PC-3 (cell line): Measurements from ENCODE around the gene CIAO2B. TPM values are rescaled to one million over a fixed set of nuclear protein-coding genes. Genes with fewer than 3 reads are reported as not detected.
A peak's percentile ranks its signal among the peaks of the same experiment; 100 is the strongest.

Experiments
- ATAC-seq: fragments of 200-7000 bp; cut with Tn5 transposase; 2 replicates; pipeline ENCODE4 v1.9.1; 2020; ENCODE audit warnings: mild to moderate bottlenecking, moderate library complexity
- BruUV-seq: library from RNA; stranded (reverse); fragments of 400-500 nt; replicated peaks from 2 replicates; lab custom pipeline; 2021; lab: Mats Ljungman, UMichigan
- CTCF ChIA-PET: fragments of 300-600 bp; sonication (Branson Sonifier 250); formaldehyde crosslinking; loops from one replicate; lab custom pipeline; 2022; ENCODE audit warnings: antibody characterized with exemption; lab: Charles Lee
- POLR2A ChIA-PET: fragments of 300-600 bp; sonication (Branson Sonifier 250); formaldehyde crosslinking; loops from one replicate; lab custom pipeline; 2022; ENCODE audit warnings: antibody characterized with exemption; ENCODE audit not compliant: unreplicated experiment; lab: Charles Lee
- DNase-seq: peaks from one replicate; pipeline ENCODE4 v3.0.0-alpha.2; 2015
- H2AFZ ChIP-seq: fragments of 300-600 bp; sonication (generic); 2 replicates; pipeline ENCODE4 v1.6.0; 2016; ENCODE audit warnings: antibody characterized with exemption, low read length
- H3F3A ChIP-seq: fragments of 300-600 bp; sonication (generic); one replicate; pipeline ENCODE4 v1.6.0; 2017; ENCODE audit warnings: antibody characterized with exemption, low read length, control low read depth, mild to moderate bottlenecking; ENCODE audit not compliant: unreplicated experiment
- H3K27ac ChIP-seq: fragments of 300-600 bp; sonication (generic); 2 replicates; pipeline ENCODE4 v1.5.1; 2016; ENCODE audit warnings: mild to moderate bottlenecking, low read length
- H3K27me3 ChIP-seq: fragments of 300-600 bp; sonication (generic); 2 replicates; pipeline ENCODE4 v1.6.1; 2016; ENCODE audit warnings: low read length, mixed read lengths
- H3K36me3 ChIP-seq: fragments of 300-600 bp; sonication (generic); 2 replicates; pipeline ENCODE4 v1.6.1; 2016; ENCODE audit warnings: low read depth, mixed run types, low read length, mixed read lengths
- H3K4me1 ChIP-seq: fragments of 300-600 bp; sonication (generic); 2 replicates; pipeline ENCODE4 v1.5.1; 2016; ENCODE audit warnings: low read length; ENCODE audit not compliant: insufficient read depth
- H3K4me2 ChIP-seq: fragments of 300-600 bp; sonication (generic); 2 replicates; pipeline ENCODE4 v1.6.0; 2016; ENCODE audit warnings: low read length
- H3K4me3 ChIP-seq: fragments of 300-600 bp; sonication (generic); 2 replicates; pipeline ENCODE4 v1.5.1; 2016; ENCODE audit warnings: mild to moderate bottlenecking, low read length, mixed read lengths
- H3K79me2 ChIP-seq: fragments of 300-600 bp; sonication (generic); 2 replicates; pipeline ENCODE4 v1.6.1; 2017; ENCODE audit warnings: low read length, mixed read lengths
- H3K9ac ChIP-seq: fragments of 300-600 bp; sonication (generic); 2 replicates; pipeline ENCODE4 v1.6.0; 2016; ENCODE audit warnings: mild to moderate bottlenecking, low read length
- H3K9me2 ChIP-seq: fragments of 300-600 bp; sonication (generic); replicated peaks from 2 replicates; pipeline ENCODE4 v1.6.1; 2016; ENCODE audit warnings: mixed run types, low read length, mixed read lengths
- H3K9me3 ChIP-seq: fragments of 300-600 bp; sonication (generic); 2 replicates; pipeline ENCODE4 v1.6.1; 2016; ENCODE audit warnings: low read length, mixed read lengths
- H4K20me1 ChIP-seq: fragments of 300-600 bp; sonication (generic); 2 replicates; pipeline ENCODE4 v1.6.1; 2016; ENCODE audit warnings: low read length, mixed read lengths
- CTCF ChIP-seq: fragments of 300-600 bp; sonication (generic); conservative IDR thresholded peaks from 2 replicates; pipeline ENCODE4 v1.5.1; 2017; ENCODE audit warnings: antibody characterized with exemption, low read depth, mild to moderate bottlenecking, low read length
- EZH2 ChIP-seq: fragments of 300-600 bp; sonication (generic); IDR thresholded peaks from one replicate; pipeline ENCODE4 v1.6.1; 2017; ENCODE audit warnings: antibody characterized with exemption, mild to moderate bottlenecking, low read length; ENCODE audit not compliant: unreplicated experiment
- EZH2phosphoT487 ChIP-seq: fragments of 300-600 bp; sonication (generic); IDR thresholded peaks from 2 replicates; pipeline ENCODE4 v1.6.1; 2018; ENCODE audit warnings: mild to moderate bottlenecking, antibody characterized with exemption, low read length, borderline replicate concordance
- intact Hi-C: fragments of 100-400 bp; cut with micrococcal nuclease; formaldehyde crosslinking; loops from 2 replicates; pipeline ENCODE4 v1.9.0; 2023
- total RNA-seq: library from RNA; depleted of rRNA; stranded (reverse); fragments of >200 nt; gene quantifications from 2 replicates; pipeline ENCODE4 v1.2.3, GENCODE V29; 2014

The CIAO2B gene
- total RNA-seq, 1 experiment from 2014 or later: 172 TPM

- no TSS peak for BruUV-seq
- no peak within 1 kb of the TSS for H3K9ac ChIP-seq
- ATAC-seq (peak; percentile 97), DNase-seq (peak; percentile 73)
- no peaks in the 10 kb centered on the region for H3K36me3 ChIP-seq
- H3K4me2 ChIP-seq: no peak within 1 kb of the TSS
- intact Hi-C loops: no loop called here
- H3K9me2 ChIP-seq: no peaks in the 10 kb centered on the region
- no peaks in the 10 kb centered on the region for H3K79me2 ChIP-seq
- H3K9me3 ChIP-seq: no peaks in the 10 kb centered on the region
- H3K4me3 ChIP-seq: no peak within 1 kb of the TSS
- TF ChIP-seq EZH2 (no peak), CTCF (peak; percentile 85)
- no peak within 1 kb of the TSS for H3K27ac ChIP-seq
- ChIA-PET POLR2A (no interaction called here), CTCF (interaction anchor here (0.6 kb wide), 1 partner anchor 10 kb away, joined by 3 read pairs; no protein-coding TSS in a partner anchor)
- peak within 1 kb of the TSS; percentile 78 for H2AFZ ChIP-seq
- no peaks in the 10 kb centered on the region for H4K20me1 ChIP-seq
- H3F3A ChIP-seq: no peaks in the 10 kb centered on the region
- no peaks in the 10 kb centered on the region for H3K27me3 ChIP-seq
- no peaks in the 10 kb centered on the region for H3K4me1 ChIP-seq
Measured at GRCh38 chr16:66961065-66961744, 27.0 kb upstream of the CIAO2B start, which contains the start of gene CES3. Gene CES3, plus strand, starts transcription at chr16:66961266. Its CDS starts 42 bp downstream, at chr16:66961308.

DNA sequence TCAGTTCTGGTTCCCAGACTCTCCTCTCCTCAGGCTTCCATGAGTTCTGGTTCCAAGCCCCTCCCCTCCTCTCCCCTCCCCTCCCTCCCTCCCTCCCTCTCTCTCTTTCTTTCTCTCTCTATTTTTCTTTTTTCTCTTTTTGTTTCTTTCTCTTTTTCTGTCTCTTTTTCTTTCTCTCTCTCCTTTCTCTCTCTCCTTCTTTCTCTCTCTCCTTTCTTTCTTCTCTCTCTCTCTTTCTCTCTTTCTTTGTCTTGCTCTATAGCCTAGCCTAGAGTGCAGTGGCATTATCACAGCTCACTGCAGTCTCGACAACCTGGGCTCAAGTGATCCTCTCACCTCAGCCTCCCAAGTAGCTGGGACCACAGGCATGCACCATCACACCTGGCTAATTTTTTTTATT lies 26.1 kb upstream of the CIAO2B start:
- no peak overlapping the region for H3K9ac ChIP-seq
- no peaks in the 10 kb centered on the region for H3K9me2 ChIP-seq
- no peak overlapping the region for H2AFZ ChIP-seq
- H3K9me3 ChIP-seq: no peaks in the 10 kb centered on the region
- DNase-seq (no peak), ATAC-seq (no peak)
- CTCF ChIA-PET: no interaction called here
- TF ChIP-seq EZH2phosphoT487: no peak
- TF ChIP-seq CTCF: no peak
- H3K27me3 ChIP-seq: no peaks in the 10 kb centered on the region
- POLR2A ChIA-PET: no interaction called here
- H3K4me3 ChIP-seq: no peak overlapping the region
- no peaks in the 10 kb centered on the region for H3K4me1 ChIP-seq
- H3K27ac ChIP-seq: no peak overlapping the region
- intact Hi-C loops: no loop called here
- no peaks in the 10 kb centered on the region for H4K20me1 ChIP-seq
- no TSS peak for BruUV-seq
- no peaks in the 10 kb centered on the region for H3K36me3 ChIP-seq
- H3K79me2 ChIP-seq: no peaks in the 10 kb centered on the region
- H3K4me2 ChIP-seq: no peak overlapping the region
- H3F3A ChIP-seq: no peaks in the 10 kb centered on the region

GRCh38 chr16:66959704-66960161 lies 25.5 kb upstream of the CIAO2B start:
- Histone ChIP-seq H3K9me3 (no peaks in the 10 kb centered on the region), H3F3A (no peaks in the 10 kb centered on the region), H3K9ac (no peak overlapping the region), H3K4me2 (no peak overlapping the region), H2AFZ (no peak overlapping the region), H4K20me1 (no peaks in the 10 kb centered on the region), H3K36me3 (no peaks in the 10 kb centered on the region), H3K4me3 (no peak overlapping the region), H3K27ac (no peak overlapping the region), H3K79me2 (no peaks in the 10 kb centered on the region), H3K27me3 (no peaks in the 10 kb centered on the region), H3K9me2 (no peaks in the 10 kb centered on the region), H3K4me1 (no peaks in the 10 kb centered on the region)
- intact Hi-C loops: no loop called here
- ATAC-seq (no peak), DNase-seq (no peak)
- CTCF ChIA-PET: no interaction called here
- POLR2A ChIA-PET: interaction anchor here (0.6 kb wide), 1 partner anchor 24 kb away, joined by 3 read pairs; no protein-coding TSS in a partner anchor
- BruUV-seq: no TSS peak
- TF ChIP-seq EZH2 (no peak), CTCF (no peak), EZH2phosphoT487 (no peak)
